OCI-M2 (cell line): ENCODE measurements around the gene PLSCR4.

Source experiments
- DNase-seq: peaks from one replicate; lab custom pipeline; 2025; ENCODE audit not compliant: unreplicated experiment; lab: John Stamatoyannopoulos, UW

The PLSCR4 gene

GRCh38 chr3:146162561-146162960, 88.3 kb downstream of the PLSCR4 start:
- no peak for DNase-seq

DNA sequence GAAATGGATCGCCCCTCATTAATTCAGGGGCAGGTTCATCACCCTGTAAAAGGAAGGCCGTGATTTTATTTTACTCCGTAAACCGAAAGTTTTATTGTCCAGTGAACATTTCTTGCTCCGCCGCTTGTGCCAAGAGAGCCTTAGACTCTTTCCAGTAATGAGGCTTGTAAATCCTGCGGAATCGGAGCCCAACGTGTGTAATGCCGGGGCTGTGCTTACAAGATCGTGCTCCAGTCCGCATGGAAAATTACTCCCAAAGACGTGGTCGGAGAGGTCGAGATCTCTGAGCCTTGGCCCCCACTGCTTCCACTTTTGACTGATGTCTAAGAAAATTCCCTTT, 89.3 kb downstream of the PLSCR4 start:
- DNase-seq = no peak

GRCh38 chr3:146160964-146161662, 89.8 kb downstream of the PLSCR4 start, which contains the start of gene PLOD2:
Gene PLOD2 (minus strand): TSS chr3:146161184. CDS start chr3:146160989, 195 bp downstream.
- DNase-seq = no peak

DNA sequence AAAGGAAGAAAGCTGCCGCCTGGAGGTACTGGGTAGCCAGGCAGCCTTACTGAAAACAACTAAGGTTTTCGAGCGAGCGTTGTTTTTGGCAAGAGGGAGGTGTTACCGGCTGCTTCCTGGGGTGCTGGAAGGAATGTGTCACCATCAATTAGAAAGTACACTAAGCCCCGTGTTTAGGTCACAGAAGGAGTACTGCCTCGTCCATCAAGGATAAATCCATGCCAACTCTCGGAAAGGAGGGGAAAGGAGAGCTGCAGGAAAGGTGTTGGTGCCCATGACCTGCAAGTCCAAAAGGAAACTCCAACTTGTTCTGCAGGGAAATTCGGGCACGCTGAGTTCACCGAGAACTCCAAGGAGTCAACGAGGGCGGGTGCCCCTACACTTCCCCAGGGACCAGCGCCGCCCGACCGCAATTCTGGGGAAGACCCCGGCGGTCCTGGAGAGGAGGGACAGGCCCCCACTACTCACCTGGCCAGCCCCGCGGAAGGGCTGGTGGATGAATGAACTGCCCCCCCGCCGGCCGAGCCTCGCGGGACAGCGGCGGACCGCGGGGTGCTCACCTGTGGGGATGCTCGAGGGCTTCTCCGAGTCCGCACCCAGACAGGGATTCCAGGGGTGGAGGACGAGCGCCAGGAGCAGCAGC, 90.5 kb downstream of the PLSCR4 start:
- peak; percentile 44 for DNase-seq

DNA sequence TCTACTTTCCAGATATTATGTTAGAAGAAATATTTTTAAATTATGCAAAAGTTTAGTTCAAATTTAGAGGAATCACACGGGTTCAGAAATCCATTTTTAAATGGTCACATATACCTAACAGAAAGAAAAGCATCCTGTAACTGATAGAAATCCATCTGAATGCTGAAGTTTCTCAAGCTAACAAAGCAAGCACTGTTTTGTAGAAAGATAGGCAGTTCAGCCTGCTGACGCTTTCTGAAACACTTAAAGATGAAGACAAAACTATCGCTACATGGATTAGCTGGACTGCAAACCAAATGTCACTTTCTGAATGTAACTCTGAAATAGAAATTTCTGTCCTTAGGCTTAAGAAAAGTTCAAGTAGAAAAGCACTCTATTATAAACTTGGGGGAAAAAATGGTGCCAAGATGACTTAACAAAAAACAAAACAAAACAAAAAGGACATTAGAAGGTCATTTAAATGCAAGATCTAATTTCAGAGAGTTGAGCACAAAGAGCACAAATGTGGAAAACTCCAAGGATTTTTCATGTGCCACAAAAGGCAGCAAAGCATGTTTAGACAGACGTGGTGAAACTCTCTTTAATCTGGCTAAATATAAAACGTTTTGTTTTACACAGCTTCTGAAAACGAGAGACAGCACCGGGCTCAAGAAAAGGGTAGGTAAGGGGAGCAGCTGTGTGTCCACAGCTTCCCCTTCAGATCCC, 91.1 kb downstream of the PLSCR4 start:
- no peak for DNase-seq

- no peak for DNase-seq
Measured at GRCh38 chr3:146159037-146159436, 91.9 kb downstream of the PLSCR4 start.

- DNase-seq = no peak
Measured at GRCh38 chr3:146157325-146158060, 93.4 kb downstream of the PLSCR4 start.

DNA sequence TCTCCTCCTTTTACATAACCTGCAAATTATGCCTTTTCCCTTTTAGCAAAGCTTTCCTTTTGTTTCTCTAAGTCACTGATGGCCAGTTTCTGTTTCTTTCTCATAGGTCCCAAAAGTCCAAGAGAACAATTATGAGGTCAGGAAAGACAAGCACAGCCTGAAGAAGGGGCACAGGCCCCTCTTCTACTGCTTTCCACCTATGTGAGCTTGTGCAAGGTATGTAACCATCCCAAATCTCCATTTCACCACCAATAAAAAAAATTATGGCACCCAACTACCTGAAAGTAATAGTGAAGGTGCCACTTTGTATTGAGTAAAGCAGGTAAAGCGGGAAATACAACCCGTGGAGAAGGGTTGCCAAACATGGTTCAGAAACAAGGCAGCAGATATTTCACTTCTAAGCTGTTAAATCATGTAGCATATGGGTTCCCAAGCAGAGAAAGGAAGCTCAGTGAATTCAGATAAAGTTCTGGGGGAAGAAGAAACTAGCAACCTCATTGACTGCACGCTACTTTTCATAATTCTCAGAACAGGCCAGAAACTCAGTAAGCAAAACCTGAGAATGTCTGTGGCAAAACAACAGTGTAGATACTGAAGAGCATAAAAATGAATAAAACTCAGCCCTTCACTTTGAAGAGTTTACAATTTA, 94.1 kb downstream of the PLSCR4 start:
- no peak for DNase-seq

GRCh38 chr3:146156095-146156494, 94.8 kb downstream of the PLSCR4 start:
- no peak for DNase-seq

DNA sequence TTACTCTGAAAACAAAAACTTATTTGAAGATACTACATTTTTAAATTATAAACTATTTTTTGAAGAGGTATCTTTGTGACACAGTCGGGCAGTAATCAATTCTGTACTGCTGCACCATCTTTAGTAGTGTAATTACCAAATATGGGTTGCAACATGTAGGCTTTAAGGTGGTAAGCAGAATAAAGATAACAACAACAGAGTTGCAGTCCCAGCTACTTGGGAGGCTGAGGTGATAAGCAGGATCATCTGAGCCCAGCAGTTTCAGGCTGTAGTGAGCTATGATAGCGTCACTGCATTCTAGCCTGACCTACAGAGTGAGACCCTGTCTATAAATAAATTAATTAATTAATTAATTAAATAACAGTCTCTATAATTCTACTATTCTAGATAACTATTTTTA, 95.9 kb downstream of the PLSCR4 start:
- DNase-seq = no peak

GRCh38 chr3:146154316-146154715, 96.6 kb downstream of the PLSCR4 start:
- no peak for DNase-seq

DNA sequence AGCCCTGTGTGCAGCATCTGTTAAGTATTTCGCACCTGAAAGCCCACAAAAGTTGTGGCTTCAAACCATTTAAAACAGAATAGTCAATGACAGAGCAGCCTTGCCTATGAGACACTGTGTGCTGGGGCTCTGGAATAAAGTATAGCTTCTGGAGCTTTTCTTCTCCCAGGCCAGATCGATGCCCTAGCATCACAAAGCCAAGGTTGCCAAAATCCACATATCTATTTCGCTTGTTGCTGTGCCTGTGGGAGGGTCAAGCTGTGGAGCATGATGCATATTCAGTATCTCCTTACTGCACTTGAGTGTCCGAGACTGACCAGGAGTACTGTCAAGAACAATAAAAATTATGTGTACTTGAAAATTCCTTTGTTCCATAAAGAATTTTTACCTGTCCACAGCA, 97.5 kb downstream of the PLSCR4 start:
- no peak for DNase-seq

GRCh38 chr3:146152834-146153233, 98.1 kb downstream of the PLSCR4 start:
- no peak for DNase-seq

DNA sequence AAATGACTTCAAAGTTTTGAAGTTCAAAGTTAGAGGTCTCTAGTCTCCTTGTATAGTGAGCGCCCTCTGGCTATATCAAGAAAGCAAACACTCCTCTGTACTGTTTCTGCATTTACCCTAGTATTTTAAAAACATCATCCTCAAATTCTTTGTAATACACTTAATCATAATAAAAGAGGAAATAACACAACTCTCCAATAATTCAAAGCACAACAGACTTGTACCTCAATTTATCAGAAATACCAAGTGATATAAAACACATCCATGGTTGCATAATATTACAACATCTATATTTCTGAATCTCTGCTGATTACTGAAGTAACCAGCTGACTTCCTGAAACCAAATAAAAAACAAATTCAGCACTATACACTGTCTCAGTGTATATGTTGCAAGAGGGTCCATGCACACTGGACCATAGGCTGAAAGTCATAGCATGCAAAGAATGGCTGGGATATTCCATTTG, 102.4 kb downstream of the PLSCR4 start:
- no peak for DNase-seq

GRCh38 chr3:146145642-146146041, 105.3 kb downstream of the PLSCR4 start:
- DNase-seq = no peak

GRCh38 chr3:146142757-146143156, 108.1 kb downstream of the PLSCR4 start:
- no peak for DNase-seq
